ENCODE results near the gene CLEC10A. TPM values are rescaled to one million over a fixed set of nuclear protein-coding genes. Genes with fewer than 3 reads are reported as not detected.
A peak's percentile ranks its signal among the peaks of the same experiment; 100 is the strongest.
"Not testable (repeated sequence)": the region's sequence is repeated elsewhere in the genome, so short reads cannot be mapped to it uniquely, and the experiment has no call there.

Gene CLEC10A
- total RNA-seq, 4 donors from 2014 or later, result 3.0 to 14.0 (median 13.1) TPM

DNA sequence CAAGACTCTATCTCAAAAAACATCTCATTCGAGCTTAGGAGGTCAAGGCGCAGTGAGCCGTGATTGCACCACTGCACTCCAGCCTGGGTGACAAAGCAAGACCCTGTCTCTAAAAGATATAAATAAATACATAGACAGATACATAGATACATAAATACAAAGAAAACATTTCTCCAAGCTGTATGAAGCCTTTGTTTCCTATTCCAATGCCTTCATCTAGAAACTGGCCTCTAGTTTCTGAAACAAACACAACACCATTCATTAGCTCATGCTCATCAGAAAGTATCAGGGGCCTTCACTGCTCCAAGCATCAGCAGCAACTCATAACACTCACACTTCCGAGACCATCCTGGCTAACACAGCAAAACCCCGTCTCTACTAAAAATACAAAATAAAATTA is 44.9 kb upstream of the CLEC10A start:
- TF ChIP-seq POLR2AphosphoS5 (IDR thresholded peaks at IDR 0.05), result no peak
- no peak for TF ChIP-seq EP300 (IDR thresholded peaks at IDR 0.05)
- TF ChIP-seq, protein P1, sequence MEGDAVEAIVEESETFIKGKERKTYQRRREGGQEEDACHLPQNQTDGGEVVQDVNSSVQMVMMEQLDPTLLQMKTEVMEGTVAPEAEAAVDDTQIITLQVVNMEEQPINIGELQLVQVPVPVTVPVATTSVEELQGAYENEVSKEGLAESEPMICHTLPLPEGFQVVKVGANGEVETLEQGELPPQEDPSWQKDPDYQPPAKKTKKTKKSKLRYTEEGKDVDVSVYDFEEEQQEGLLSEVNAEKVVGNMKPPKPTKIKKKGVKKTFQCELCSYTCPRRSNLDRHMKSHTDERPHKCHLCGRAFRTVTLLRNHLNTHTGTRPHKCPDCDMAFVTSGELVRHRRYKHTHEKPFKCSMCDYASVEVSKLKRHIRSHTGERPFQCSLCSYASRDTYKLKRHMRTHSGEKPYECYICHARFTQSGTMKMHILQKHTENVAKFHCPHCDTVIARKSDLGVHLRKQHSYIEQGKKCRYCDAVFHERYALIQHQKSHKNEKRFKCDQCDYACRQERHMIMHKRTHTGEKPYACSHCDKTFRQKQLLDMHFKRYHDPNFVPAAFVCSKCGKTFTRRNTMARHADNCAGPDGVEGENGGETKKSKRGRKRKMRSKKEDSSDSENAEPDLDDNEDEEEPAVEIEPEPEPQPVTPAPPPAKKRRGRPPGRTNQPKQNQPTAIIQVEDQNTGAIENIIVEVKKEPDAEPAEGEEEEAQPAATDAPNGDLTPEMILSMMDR (IDR thresholded peaks at IDR 0.05), result no peak
- TF ChIP-seq POLR2A (IDR thresholded peaks at IDR 0.05; ENCODE audit: low read depth), result no peak
- Histone ChIP-seq H3K4me1 (peaks cover 0 to 10% (median 5%) of the 10 kb centered on the region in 4 donors), H3K36me3 (no peaks in the 10 kb centered on the region), H3K4me3 (no peak overlapping the region), H3K9me3 (no peaks in the 10 kb centered on the region), H3K27me3 (peaks cover 0 to 28% (median 0%) of the 10 kb centered on the region in 4 donors), H3K27ac (replicated peaks in 1 of 4) (no peak overlapping the region)
- no peak for DNase-seq (ENCODE audit: extremely low spot score)
- intact Hi-C loops (cut with DNase I), result no loop called here
- WGBS, result 81% methylated on average over 5 of the region's 5 CpGs

DNA sequence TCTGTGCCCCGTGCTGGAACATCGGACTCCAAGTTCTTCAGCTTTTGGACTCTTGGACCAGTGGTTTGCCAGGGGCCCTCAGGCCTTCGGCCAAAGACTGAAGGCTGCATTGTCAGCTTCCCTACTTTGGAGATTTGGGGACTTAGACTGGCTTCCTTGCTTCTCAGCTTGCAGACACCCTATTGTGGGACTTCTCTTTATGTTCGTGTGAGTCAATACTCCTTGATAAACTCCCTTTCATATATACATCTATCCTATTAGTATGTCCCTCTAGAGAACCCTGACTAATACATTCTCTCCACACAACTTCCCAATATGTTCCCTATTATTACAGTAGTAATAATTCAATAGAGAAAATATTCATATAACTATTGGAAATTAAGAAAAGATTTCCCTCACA is 43.8 kb upstream of the CLEC10A start:
- intact Hi-C loops (cut with DNase I), result no loop called here
- Histone ChIP-seq H3K9me3 (no peaks in the 10 kb centered on the region), H3K36me3 (no peaks in the 10 kb centered on the region), H3K4me1 (peaks cover 0 to 10% (median 5%) of the 10 kb centered on the region in 4 donors), H3K4me3 (no peak overlapping the region), H3K27me3 (peaks cover 0 to 26% (median 0%) of the 10 kb centered on the region in 4 donors), H3K27ac (replicated peaks in 1 of 4) (no peak overlapping the region)
- DNase-seq (ENCODE audit: extremely low spot score), result no peak
- 83% methylated on average over 4 of the region's 4 CpGs for WGBS
- TF ChIP-seq, protein P1 (IDR thresholded peaks at IDR 0.05), result no peak
- TF ChIP-seq POLR2A (IDR thresholded peaks at IDR 0.05; ENCODE audit: low read depth) (no peak), EP300 (IDR thresholded peaks at IDR 0.05) (no peak), POLR2AphosphoS5 (IDR thresholded peaks at IDR 0.05) (no peak)

DNA sequence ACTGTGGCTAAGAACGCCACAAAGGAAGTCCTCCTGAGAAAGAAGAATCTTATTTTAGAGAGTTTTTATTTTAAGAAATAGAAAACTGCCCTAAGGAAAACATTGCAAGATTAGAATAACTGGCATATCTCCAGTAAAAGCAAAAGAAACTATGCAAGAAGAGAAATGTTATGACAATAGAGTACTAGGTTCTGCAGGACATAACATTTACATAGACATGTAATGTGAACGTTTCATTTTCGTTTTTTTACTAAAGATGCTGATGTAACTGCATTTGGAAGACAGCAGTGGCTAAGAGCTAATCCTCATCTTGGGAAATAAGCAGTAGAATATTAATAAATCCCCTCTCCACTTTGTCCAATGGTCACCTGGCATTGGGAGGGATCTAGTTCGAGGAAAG is 42.3 kb upstream of the CLEC10A start:
- 11% methylated on average over 4 of the region's 4 CpGs for WGBS
- Histone ChIP-seq H3K9me3 (peaks cover 0 to 5% (median 1%) of the 10 kb centered on the region in 4 donors), H3K36me3 (no peaks in the 10 kb centered on the region), H3K4me3 (no peak overlapping the region), H3K4me1 (peaks cover 0 to 10% (median 5%) of the 10 kb centered on the region in 4 donors), H3K27ac (replicated peaks in 1 of 4) (no peak overlapping the region), H3K27me3 (peaks cover 0 to 26% (median 0%) of the 10 kb centered on the region in 4 donors)
- no peak for DNase-seq (ENCODE audit: extremely low spot score)
- TF ChIP-seq POLR2AphosphoS5 (IDR thresholded peaks at IDR 0.05), result no peak
- intact Hi-C loops (cut with DNase I), result no loop called here

DNA sequence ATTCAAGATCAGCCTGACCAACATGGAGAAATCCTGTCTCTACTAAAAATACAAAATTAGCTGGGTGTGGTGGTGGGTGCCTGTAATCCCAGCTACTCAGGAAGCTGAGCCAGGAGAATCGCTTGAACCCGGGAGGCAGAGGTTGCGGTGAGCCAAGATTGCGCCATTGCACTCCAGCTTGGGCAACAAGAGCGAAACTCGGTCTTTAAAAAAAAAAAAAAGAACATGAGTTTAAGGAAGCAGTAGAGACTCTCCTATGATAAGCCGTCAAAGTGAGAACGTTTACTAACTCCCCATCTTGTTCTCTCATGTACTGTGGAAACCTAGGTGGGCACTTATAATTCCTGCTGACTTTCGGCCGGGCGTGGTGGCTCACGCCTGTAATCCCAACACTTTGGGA is 40.6 kb upstream of the CLEC10A start:
- intact Hi-C loops (cut with DNase I); H3K4me3 ChIP-seq; H3K4me1 ChIP-seq; DNase-seq (ENCODE audit: extremely low spot score); H3K9me3 ChIP-seq; H3K36me3 ChIP-seq: not testable (repeated sequence)
- peak overlapping the region in 2 of 4 donors; percentile 39 to 47 for H3K27ac ChIP-seq (replicated peaks in 1 of 4)
- H3K27me3 ChIP-seq, result peaks cover 0 to 22% (median 0%) of the 10 kb centered on the region in 4 donors
- WGBS, result 80% methylated on average over 12 of the region's 12 CpGs

DNA sequence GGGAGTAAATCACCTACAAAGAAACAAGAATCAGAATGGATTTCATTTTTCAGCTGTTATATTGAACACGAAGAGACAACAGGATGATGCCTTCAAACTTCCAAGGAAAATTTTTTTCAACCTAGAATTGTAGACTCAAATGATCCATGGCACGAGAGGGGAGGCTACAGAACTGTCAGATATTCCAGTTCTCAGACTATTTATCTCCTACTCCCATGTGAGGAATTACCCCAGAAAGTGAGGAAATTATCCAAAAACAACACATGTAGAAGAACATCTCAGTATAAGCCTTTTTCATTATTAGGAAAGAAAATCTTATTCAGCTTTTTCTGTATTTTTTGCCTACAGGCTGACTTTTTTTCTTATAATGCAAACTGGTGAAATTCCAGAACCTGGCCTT is 40.1 kb upstream of the CLEC10A start:
- 53% methylated on average over 2 of the region's 2 CpGs for WGBS
- intact Hi-C loops (cut with DNase I), result no loop called here

DNA sequence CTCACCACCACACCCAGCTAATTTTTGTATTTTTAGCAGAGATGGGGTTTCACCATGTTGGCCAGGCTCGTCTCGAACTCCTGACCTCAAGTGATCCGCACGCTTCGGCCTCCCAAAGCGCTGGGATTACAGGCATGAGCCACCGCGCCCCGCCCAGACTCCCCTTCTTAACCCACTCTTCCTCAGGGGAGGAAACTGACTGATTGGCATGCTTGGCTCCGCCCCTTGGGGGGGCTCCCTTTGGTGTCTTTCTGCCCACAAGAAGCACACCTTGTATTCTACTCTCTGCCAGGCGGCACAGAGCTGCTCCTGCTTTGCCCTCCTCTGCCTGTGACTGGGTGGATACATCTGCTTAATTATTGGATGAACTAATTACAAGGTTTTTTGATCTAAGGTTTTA is 39.3 kb upstream of the CLEC10A start:
- TF ChIP-seq POLR2AphosphoS5 (IDR thresholded peaks at IDR 0.05), result no peak
- no peak for TF ChIP-seq POLR2A (IDR thresholded peaks at IDR 0.05; ENCODE audit: low read depth)
- TF ChIP-seq, protein P1 (IDR thresholded peaks at IDR 0.05), result no peak
- no peak for TF ChIP-seq EP300 (IDR thresholded peaks at IDR 0.05)
- Histone ChIP-seq H3K9me3 (peaks cover 0 to 7% (median 2%) of the 10 kb centered on the region in 4 donors), H3K4me1 (peaks cover 0 to 10% (median 5%) of the 10 kb centered on the region in 4 donors), H3K4me3 (no peak overlapping the region), H3K27me3 (peaks cover 0 to 22% (median 0%) of the 10 kb centered on the region in 4 donors), H3K27ac (replicated peaks in 1 of 4) (no peak overlapping the region), H3K36me3 (no peaks in the 10 kb centered on the region)
- intact Hi-C loops (cut with DNase I), result no loop called here
- 74% methylated on average over 11 of the region's 11 CpGs for WGBS
- no peak for DNase-seq (ENCODE audit: extremely low spot score)

More for the DNA sequence above, 40.1 kb upstream of the CLEC10A start:
- TF ChIP-seq EP300 (IDR thresholded peaks at IDR 0.05) (no peak), POLR2AphosphoS5 (IDR thresholded peaks at IDR 0.05) (no peak), POLR2A (IDR thresholded peaks at IDR 0.05; ENCODE audit: low read depth) (no peak)
- H3K9me3 ChIP-seq, result peaks cover 0 to 7% (median 2%) of the 10 kb centered on the region in 4 donors
- H3K27me3 ChIP-seq, result peaks cover 0 to 22% (median 0%) of the 10 kb centered on the region in 4 donors
- no peaks in the 10 kb centered on the region for H3K36me3 ChIP-seq
- no peak overlapping the region for H3K27ac ChIP-seq (replicated peaks in 1 of 4)
- peaks cover 0 to 10% (median 5%) of the 10 kb centered on the region in 4 donors for H3K4me1 ChIP-seq
- no peak overlapping the region for H3K4me3 ChIP-seq
- DNase-seq (ENCODE audit: extremely low spot score), result no peak
